ENCODE data around the gene MKKS.
"Not testable (repeated sequence)": the region's sequence is repeated elsewhere in the genome, so short reads cannot be mapped to it uniquely, and the experiment has no call there.

The MKKS gene

DNA sequence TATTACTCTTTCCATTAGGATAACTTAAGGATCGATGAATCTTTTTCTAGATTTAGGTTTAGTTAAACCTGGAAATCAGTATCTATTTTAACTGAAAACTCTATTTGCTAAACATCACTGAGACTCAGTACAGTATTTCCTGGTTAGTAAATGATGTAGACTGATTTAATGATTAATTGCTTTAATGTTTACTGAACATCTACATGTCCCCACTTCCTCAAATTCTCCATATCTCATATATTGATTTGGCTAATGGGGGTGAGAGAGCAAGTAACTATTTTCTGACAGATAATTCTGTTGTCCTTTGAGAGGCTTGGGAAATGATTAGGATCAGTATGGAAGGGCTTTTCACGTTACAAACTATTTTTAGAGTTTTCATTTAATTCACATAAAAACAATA, 10.3 kb downstream of the MKKS start:
- Histone ChIP-seq H3K9me3 (ENCODE audit: control insufficient read depth in 2 of 2, low read length in 2 of 2) (no peaks in the 10 kb centered on the region), H3K27ac (ENCODE audit: low read depth in 2 of 2, low read length in 2 of 2) (no peak overlapping the region), H3K36me3 (ENCODE audit: control insufficient read depth in 2 of 2, insufficient read depth in 2 of 2, low read length in 2 of 2) (peaks cover 3 to 11% of the 10 kb centered on the region in 2 donors), H3K27me3 (ENCODE audit: control insufficient read depth in 2 of 2, insufficient read depth in 2 of 2, low read length in 2 of 2) (no peaks in the 10 kb centered on the region), H3K4me3 (ENCODE audit: low read length in 2 of 2) (no peak overlapping the region), H3K4me1 (ENCODE audit: control insufficient read depth in 2 of 2, insufficient read depth in 2 of 2, low read length in 2 of 2) (peaks cover 2 to 6% of the 10 kb centered on the region in 2 donors), H3K9ac (ENCODE audit: low read depth in 1 of 2, low read length in 2 of 2) (no peak overlapping the region)

DNA sequence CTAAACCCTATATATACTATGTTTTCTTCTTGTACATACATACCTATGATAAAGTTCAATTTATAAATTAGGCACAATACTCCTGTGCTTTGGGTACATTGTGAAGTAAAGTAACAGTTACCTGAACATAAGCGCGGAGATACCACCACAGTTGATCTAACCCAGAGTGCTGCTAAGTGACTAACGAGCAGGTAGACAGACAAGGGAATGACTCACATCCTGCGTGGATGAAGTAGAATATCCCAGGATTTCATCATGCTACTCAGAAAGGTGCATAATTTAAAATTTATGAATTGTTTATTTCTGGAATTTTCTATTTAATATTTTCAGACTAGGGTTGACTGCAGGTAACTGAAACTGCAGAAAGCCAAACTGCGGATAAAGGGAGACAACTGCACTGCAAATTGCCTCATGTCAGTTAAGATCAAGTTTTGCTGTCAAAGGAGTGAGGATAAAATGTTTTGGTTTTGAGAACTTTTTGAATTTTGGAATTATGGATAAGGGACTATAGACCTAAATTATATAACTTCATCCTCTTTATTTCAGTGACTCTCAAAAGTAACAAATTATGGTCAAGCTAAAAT, 14.4 kb downstream of the MKKS start:
- H3K9me3 ChIP-seq (ENCODE audit: control insufficient read depth in 2 of 2, low read length in 2 of 2), result no peaks in the 10 kb centered on the region
- H3K27ac ChIP-seq (ENCODE audit: low read depth in 2 of 2, low read length in 2 of 2), result no peak overlapping the region
- no peak overlapping the region for H3K9ac ChIP-seq (ENCODE audit: low read depth in 1 of 2, low read length in 2 of 2)
- H3K27me3 ChIP-seq (ENCODE audit: control insufficient read depth in 2 of 2, insufficient read depth in 2 of 2, low read length in 2 of 2), result no peaks in the 10 kb centered on the region
- H3K36me3 ChIP-seq (ENCODE audit: control insufficient read depth in 2 of 2, insufficient read depth in 2 of 2, low read length in 2 of 2), result peaks cover 0 to 8% of the 10 kb centered on the region in 2 donors
- no peaks in the 10 kb centered on the region for H3K4me1 ChIP-seq (ENCODE audit: control insufficient read depth in 2 of 2, insufficient read depth in 2 of 2, low read length in 2 of 2)
- no peak overlapping the region for H3K4me3 ChIP-seq (ENCODE audit: low read length in 2 of 2)

DNA sequence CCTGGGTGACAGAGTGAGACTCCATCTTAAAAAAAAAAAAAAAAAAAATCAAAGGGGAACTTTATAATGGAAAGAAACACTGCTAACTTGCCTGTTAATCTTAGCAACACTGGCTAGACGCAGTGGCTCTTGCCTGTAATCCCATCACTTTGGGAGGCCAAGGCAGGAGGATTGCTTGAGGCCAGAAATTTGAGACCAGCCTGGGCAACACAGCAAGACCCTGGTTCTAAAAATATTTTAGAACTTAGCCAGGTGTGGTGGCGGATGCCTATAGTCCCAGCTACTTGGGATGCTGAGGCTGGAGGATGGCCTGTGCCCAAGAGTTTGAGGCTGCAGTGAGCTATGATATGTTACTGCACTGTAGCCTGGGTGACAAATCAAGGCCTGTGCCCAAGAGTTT, 16.8 kb downstream of the MKKS start:
- H3K4me1 ChIP-seq (ENCODE audit: control insufficient read depth in 2 of 2, insufficient read depth in 2 of 2, low read length in 2 of 2), result not testable (repeated sequence)

DNA sequence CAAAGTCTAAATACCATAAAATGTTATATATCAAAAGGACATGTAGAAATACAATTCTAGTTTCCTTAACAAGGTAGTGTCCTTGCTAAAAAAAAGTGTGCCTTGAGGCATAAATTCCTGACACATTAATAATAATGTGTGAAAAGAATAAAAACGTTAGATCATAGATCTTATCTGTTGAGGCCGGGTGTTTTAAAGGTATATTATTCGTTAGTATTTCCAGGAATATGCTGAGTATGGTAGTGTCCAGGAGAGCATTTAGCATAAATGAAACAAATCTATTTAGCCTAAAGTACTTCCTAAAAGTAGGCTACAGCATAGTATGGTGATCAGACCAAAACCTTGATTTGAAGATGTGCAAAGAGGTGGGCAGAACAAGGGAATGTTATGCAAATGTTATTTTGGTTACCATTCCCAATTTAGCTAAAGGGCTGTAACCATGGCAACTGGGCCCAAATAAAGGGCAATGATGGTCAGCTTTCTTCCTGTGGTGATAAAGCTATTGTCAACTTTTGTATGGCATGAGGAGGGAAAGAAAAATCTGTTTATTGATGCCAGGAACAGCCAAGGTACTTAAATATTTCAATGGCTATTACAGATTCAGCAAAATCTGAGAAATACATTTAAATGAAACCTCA, 18.9 kb downstream of the MKKS start:
- H3K36me3 ChIP-seq (ENCODE audit: control insufficient read depth in 2 of 2, insufficient read depth in 2 of 2, low read length in 2 of 2), result peaks cover 11 to 12% of the 10 kb centered on the region in 2 donors
- no peak overlapping the region for H3K27ac ChIP-seq (ENCODE audit: low read depth in 2 of 2, low read length in 2 of 2)
- H3K4me1 ChIP-seq (ENCODE audit: control insufficient read depth in 2 of 2, insufficient read depth in 2 of 2, low read length in 2 of 2), result no peaks in the 10 kb centered on the region
- H3K9me3 ChIP-seq (ENCODE audit: control insufficient read depth in 2 of 2, low read length in 2 of 2), result no peaks in the 10 kb centered on the region
- no peaks in the 10 kb centered on the region for H3K27me3 ChIP-seq (ENCODE audit: control insufficient read depth in 2 of 2, insufficient read depth in 2 of 2, low read length in 2 of 2)
- no peak overlapping the region for H3K9ac ChIP-seq (ENCODE audit: low read depth in 1 of 2, low read length in 2 of 2)
- no peak overlapping the region for H3K4me3 ChIP-seq (ENCODE audit: low read length in 2 of 2)

More for the DNA sequence above, 16.8 kb downstream of the MKKS start:
- not testable (repeated sequence) for H3K9ac ChIP-seq (ENCODE audit: low read depth in 1 of 2, low read length in 2 of 2); H3K9me3 ChIP-seq (ENCODE audit: control insufficient read depth in 2 of 2, low read length in 2 of 2); H3K27me3 ChIP-seq (ENCODE audit: control insufficient read depth in 2 of 2, insufficient read depth in 2 of 2, low read length in 2 of 2); H3K27ac ChIP-seq (ENCODE audit: low read depth in 2 of 2, low read length in 2 of 2); H3K4me3 ChIP-seq (ENCODE audit: low read length in 2 of 2)
- H3K36me3 ChIP-seq (ENCODE audit: control insufficient read depth in 2 of 2, insufficient read depth in 2 of 2, low read length in 2 of 2), result peaks cover 11 to 16% of the 10 kb centered on the region in 2 donors

DNA sequence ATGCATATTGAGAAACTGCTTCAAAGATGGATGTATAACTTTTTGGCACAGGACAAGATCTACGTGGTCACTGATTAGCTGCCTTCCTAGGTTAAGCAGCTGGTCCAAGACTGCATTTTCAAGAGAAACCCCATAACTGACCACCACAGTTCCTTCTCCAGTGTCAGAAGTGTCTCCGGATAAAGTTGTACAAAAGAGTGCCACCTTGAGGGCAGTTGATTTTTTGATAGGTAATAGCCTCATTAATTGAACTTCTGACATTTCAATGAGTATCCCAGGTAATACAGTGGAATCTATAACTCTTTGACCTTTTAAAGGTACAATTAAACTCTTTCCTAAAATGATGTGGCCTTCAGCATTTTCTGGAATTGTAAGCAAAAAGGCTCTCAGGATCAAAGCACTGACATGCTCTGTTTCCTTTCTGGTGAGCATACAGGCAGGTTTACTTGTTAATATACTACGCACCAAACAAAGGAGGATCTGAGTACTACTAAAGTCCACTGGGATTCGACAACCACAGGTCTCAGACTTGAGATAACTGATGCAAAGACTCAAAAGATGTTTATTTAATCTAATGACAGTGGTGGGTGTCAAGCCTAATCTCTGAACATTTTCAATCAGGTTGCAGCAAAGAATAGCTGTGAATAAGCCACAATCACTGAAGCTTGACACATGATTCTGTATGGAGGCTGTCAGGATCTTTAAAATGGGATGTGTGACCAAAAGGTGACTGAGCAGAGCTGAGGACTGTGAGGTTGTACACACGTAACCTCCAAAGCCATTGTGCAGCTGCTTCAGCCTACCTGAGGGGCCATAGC, 21.2 kb downstream of the MKKS start:
- Histone ChIP-seq H3K9ac (ENCODE audit: low read depth in 1 of 2, low read length in 2 of 2) (no peak overlapping the region), H3K4me1 (ENCODE audit: control insufficient read depth in 2 of 2, insufficient read depth in 2 of 2, low read length in 2 of 2) (no peaks in the 10 kb centered on the region), H3K27ac (ENCODE audit: low read depth in 2 of 2, low read length in 2 of 2) (no peak overlapping the region), H3K36me3 (ENCODE audit: control insufficient read depth in 2 of 2, insufficient read depth in 2 of 2, low read length in 2 of 2) (peaks cover 8 to 11% of the 10 kb centered on the region in 2 donors), H3K4me3 (ENCODE audit: low read length in 2 of 2) (no peak overlapping the region), H3K27me3 (ENCODE audit: control insufficient read depth in 2 of 2, insufficient read depth in 2 of 2, low read length in 2 of 2) (no peaks in the 10 kb centered on the region), H3K9me3 (ENCODE audit: control insufficient read depth in 2 of 2, low read length in 2 of 2) (no peaks in the 10 kb centered on the region)

DNA sequence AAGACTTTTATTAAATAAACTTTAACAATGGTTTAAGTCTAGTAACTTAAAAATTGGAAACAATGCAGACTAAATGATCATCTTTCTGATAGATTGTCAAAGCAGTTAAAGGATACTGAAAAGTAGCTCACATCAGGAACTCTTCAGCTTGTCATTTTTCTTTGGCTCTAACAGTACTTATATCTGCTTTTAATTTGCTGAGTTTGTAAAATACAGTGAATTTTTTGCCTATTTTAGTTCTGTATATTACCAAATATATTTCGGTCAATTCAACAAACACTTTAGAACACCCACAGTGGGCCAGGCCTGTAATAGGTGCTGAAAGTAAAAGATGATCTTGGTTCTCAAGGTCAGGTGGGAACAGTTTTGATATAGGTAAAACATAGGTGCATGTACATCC, 22.3 kb downstream of the MKKS start:
- Histone ChIP-seq H3K4me1 (ENCODE audit: control insufficient read depth in 2 of 2, insufficient read depth in 2 of 2, low read length in 2 of 2) (no peaks in the 10 kb centered on the region), H3K27me3 (ENCODE audit: control insufficient read depth in 2 of 2, insufficient read depth in 2 of 2, low read length in 2 of 2) (no peaks in the 10 kb centered on the region), H3K9ac (ENCODE audit: low read depth in 1 of 2, low read length in 2 of 2) (no peak overlapping the region), H3K9me3 (ENCODE audit: control insufficient read depth in 2 of 2, low read length in 2 of 2) (no peaks in the 10 kb centered on the region), H3K4me3 (ENCODE audit: low read length in 2 of 2) (no peak overlapping the region), H3K27ac (ENCODE audit: low read depth in 2 of 2, low read length in 2 of 2) (no peak overlapping the region), H3K36me3 (ENCODE audit: control insufficient read depth in 2 of 2, insufficient read depth in 2 of 2, low read length in 2 of 2) (peaks cover 15% of the 10 kb centered on the region in 2 donors)

DNA sequence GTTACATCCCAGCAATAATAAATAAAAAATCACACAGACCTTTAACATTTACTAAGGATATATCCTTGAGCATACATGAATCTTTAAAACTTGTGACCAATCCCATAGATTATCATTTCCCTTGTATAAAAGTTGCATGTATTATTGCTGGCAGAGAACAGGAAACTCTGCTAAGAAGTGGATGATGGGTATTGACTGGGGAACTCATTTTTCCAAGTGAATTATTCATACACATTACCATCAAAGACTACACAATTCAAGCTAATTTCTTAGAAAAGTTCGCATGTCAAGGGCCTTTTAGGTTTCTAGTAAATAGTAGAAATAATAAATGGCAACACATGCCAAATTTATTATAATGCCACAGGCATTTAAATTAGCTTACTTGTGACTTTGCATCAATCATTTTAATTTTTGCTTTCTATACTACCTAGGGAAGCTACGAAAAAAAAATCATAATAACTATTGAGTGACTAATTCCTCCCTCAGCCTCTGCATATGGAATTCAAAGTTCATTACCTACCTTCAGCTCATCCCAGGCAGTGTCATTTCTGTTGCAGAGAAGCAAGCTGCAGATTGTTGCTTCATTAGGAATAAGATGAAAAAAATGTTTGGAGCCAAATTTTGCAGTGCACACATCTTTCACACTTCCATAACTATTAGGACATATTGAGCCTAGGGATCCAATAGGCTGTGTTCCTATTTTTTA, 25.8 kb downstream of the MKKS start:
- Histone ChIP-seq H3K4me3 (ENCODE audit: low read length in 2 of 2) (no peak overlapping the region), H3K36me3 (ENCODE audit: control insufficient read depth in 2 of 2, insufficient read depth in 2 of 2, low read length in 2 of 2) (peaks cover 27 to 30% of the 10 kb centered on the region in 2 donors), H3K9me3 (ENCODE audit: control insufficient read depth in 2 of 2, low read length in 2 of 2) (no peaks in the 10 kb centered on the region), H3K9ac (ENCODE audit: low read depth in 1 of 2, low read length in 2 of 2) (no peak overlapping the region), H3K4me1 (ENCODE audit: control insufficient read depth in 2 of 2, insufficient read depth in 2 of 2, low read length in 2 of 2) (no peaks in the 10 kb centered on the region), H3K27ac (ENCODE audit: low read depth in 2 of 2, low read length in 2 of 2) (no peak overlapping the region), H3K27me3 (ENCODE audit: control insufficient read depth in 2 of 2, insufficient read depth in 2 of 2, low read length in 2 of 2) (no peaks in the 10 kb centered on the region)

DNA sequence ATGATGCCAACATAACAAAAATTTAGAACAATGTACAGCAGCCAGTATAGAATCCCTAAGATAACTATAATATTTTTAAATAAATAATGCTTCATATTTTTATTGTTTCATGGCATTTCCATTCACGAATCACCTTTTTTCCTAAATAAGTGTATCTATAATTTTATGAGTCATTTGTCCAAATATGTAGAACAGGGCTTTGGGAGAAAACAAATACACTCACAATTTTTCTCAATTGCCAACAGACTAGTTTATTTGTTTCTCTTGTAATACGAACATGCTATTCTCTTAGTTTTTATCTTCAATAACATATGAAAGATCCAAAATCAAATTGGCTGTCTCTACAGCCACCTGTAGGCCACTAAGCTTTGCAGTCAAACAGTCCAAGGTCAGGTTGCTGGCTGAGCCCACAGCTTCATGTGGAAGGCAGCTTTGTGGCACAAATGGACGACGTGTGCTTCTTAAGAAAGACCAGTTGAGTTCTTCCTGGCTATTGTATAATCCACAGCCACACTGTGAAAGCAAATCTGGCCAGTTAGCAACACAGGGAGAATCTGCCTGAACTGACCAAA, 29.0 kb downstream of the MKKS start:
- H3K36me3 ChIP-seq (ENCODE audit: control insufficient read depth in 2 of 2, insufficient read depth in 2 of 2, low read length in 2 of 2), result peaks cover 18 to 24% of the 10 kb centered on the region in 2 donors
- H3K9me3 ChIP-seq (ENCODE audit: control insufficient read depth in 2 of 2, low read length in 2 of 2), result no peaks in the 10 kb centered on the region
- no peaks in the 10 kb centered on the region for H3K27me3 ChIP-seq (ENCODE audit: control insufficient read depth in 2 of 2, insufficient read depth in 2 of 2, low read length in 2 of 2)
- H3K4me1 ChIP-seq (ENCODE audit: control insufficient read depth in 2 of 2, insufficient read depth in 2 of 2, low read length in 2 of 2), result no peaks in the 10 kb centered on the region
- no peak overlapping the region for H3K4me3 ChIP-seq (ENCODE audit: low read length in 2 of 2)
- H3K9ac ChIP-seq (ENCODE audit: low read depth in 1 of 2, low read length in 2 of 2), result no peak overlapping the region
- no peak overlapping the region for H3K27ac ChIP-seq (ENCODE audit: low read depth in 2 of 2, low read length in 2 of 2)

DNA sequence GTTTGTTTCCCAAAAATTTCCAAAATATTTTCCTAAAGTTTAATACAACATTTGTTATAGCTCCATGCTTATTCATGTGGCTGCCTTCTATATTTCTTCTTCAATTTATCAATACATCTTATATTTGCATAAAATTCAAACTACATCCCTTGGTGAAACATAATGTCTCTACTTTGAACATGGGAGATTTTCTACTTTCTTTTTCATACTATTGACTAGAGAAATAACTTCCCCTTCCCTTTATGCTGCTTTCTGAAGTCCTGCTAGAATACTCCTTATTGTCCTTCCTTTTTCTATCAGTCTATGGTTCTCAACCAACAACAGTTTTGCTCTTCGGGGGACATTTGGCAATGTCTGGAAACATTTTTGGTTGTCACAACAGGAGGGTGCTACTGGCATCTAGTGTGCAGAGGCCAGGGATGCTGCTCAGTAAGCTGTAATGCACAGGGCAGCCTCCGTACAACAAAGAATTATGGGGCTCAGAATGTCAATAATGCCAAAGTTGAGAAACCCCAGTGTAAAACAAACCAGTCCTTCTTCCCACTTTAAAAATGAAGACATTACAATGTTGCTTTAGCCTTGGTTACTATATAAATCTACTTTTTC, 29.9 kb downstream of the MKKS start:
- no peaks in the 10 kb centered on the region for H3K9me3 ChIP-seq (ENCODE audit: control insufficient read depth in 2 of 2, low read length in 2 of 2)
- H3K4me1 ChIP-seq (ENCODE audit: control insufficient read depth in 2 of 2, insufficient read depth in 2 of 2, low read length in 2 of 2), result no peaks in the 10 kb centered on the region
- H3K9ac ChIP-seq (ENCODE audit: low read depth in 1 of 2, low read length in 2 of 2), result no peak overlapping the region
- no peaks in the 10 kb centered on the region for H3K27me3 ChIP-seq (ENCODE audit: control insufficient read depth in 2 of 2, insufficient read depth in 2 of 2, low read length in 2 of 2)
- H3K36me3 ChIP-seq (ENCODE audit: control insufficient read depth in 2 of 2, insufficient read depth in 2 of 2, low read length in 2 of 2), result peaks cover 18 to 24% of the 10 kb centered on the region in 2 donors
- no peak overlapping the region for H3K27ac ChIP-seq (ENCODE audit: low read depth in 2 of 2, low read length in 2 of 2)
- no peak overlapping the region for H3K4me3 ChIP-seq (ENCODE audit: low read length in 2 of 2)

All from mucosa of rectum (tissue), 2 donors.